Measurements from ENCODE around the gene AOPEP. TPM values are rescaled to one million over a fixed set of nuclear protein-coding genes. Genes with fewer than 3 reads are reported as not detected.

The AOPEP gene
- total RNA-seq, 6 experiments from 2014 or later, result 36.6 to 110 (median 63.3) TPM

DNA sequence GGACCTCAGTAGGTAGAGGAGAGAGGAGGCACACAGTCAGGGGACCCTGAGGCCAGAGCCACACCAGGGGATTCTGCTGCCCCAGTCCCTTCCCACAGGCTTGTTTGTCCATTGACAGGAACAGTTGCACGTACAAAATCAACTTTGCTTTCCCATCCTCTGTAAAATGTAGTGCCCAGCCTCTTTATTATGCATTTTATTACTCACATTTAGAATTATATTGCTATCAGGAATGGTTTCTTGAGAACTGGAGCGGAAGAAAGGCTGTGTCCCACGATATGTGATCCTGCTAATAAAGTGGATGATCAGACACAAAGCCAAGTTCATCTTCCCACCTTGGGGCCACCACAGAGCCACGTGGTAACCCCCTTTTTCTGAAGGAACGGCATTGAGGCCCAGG is 313.6 kb downstream of the AOPEP start:
- Histone ChIP-seq H3K4me1 (peaks cover 0 to 29% (median 7%) of the 10 kb centered on the region in 4 donors), H3K27ac (peak overlapping the region in 1 of 3 donors; percentile 8), H3K27me3 (no peaks in the 10 kb centered on the region), H3K36me3 (peaks cover 0 to 54% (median 13%) of the 10 kb centered on the region in 4 donors), H3K4me3 (no peak overlapping the region), H3K9me3 (no peaks in the 10 kb centered on the region)
- DNase-seq (no peak), ATAC-seq (peak in 1 of 4 donors; percentile 1)
- TF ChIP-seq POLR2A (IDR thresholded peaks at IDR 0.05), result no peak
- TF ChIP-seq, protein P1, sequence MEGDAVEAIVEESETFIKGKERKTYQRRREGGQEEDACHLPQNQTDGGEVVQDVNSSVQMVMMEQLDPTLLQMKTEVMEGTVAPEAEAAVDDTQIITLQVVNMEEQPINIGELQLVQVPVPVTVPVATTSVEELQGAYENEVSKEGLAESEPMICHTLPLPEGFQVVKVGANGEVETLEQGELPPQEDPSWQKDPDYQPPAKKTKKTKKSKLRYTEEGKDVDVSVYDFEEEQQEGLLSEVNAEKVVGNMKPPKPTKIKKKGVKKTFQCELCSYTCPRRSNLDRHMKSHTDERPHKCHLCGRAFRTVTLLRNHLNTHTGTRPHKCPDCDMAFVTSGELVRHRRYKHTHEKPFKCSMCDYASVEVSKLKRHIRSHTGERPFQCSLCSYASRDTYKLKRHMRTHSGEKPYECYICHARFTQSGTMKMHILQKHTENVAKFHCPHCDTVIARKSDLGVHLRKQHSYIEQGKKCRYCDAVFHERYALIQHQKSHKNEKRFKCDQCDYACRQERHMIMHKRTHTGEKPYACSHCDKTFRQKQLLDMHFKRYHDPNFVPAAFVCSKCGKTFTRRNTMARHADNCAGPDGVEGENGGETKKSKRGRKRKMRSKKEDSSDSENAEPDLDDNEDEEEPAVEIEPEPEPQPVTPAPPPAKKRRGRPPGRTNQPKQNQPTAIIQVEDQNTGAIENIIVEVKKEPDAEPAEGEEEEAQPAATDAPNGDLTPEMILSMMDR (IDR thresholded peaks at IDR 0.05), result no peak
- 72% methylated on average over 4 of the region's 5 CpGs for WGBS (ENCODE audit: insufficient coverage, low coverage, low lambda C conversion rate, missing lambda C conversion rate)
- intact Hi-C loops (cut with DNase I), result no loop called here

DNA sequence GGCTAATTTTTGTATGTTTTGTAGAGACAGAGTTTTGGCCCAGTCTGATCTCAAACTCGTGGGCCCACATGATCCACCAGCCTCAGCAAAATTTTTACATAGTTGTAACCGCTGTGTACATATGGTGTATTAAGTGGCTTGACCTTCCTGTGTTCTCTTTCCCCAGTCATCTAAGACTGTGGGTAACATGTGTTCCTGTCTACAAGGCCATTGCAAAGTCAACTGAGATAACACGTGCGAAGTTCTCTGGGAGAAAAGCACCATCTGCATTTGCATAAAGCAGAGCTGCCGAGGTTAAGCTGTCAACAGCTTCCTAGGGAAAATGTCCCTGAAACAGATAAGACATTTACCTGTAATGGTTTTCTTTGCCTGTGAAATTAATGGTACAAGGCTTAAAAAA is 317.3 kb downstream of the AOPEP start:
- Histone ChIP-seq H3K9me3 (no peaks in the 10 kb centered on the region), H3K4me1 (peaks cover 0 to 40% (median 8%) of the 10 kb centered on the region in 4 donors), H3K36me3 (peaks cover 0 to 33% (median 5%) of the 10 kb centered on the region in 4 donors), H3K27ac (peak overlapping the region in 1 of 3 donors; percentile 7), H3K27me3 (no peaks in the 10 kb centered on the region), H3K4me3 (no peak overlapping the region)
- ATAC-seq (peak in 1 of 4 donors; percentile 8), DNase-seq (no peak)
- TF ChIP-seq, protein P1 (IDR thresholded peaks at IDR 0.05), result no peak
- TF ChIP-seq POLR2A (IDR thresholded peaks at IDR 0.05), result no peak
- WGBS (ENCODE audit: insufficient coverage, low coverage, low lambda C conversion rate, missing lambda C conversion rate), result 46% methylated on average over 5 of the region's 5 CpGs
- intact Hi-C loops (cut with DNase I), result no loop called here

DNA sequence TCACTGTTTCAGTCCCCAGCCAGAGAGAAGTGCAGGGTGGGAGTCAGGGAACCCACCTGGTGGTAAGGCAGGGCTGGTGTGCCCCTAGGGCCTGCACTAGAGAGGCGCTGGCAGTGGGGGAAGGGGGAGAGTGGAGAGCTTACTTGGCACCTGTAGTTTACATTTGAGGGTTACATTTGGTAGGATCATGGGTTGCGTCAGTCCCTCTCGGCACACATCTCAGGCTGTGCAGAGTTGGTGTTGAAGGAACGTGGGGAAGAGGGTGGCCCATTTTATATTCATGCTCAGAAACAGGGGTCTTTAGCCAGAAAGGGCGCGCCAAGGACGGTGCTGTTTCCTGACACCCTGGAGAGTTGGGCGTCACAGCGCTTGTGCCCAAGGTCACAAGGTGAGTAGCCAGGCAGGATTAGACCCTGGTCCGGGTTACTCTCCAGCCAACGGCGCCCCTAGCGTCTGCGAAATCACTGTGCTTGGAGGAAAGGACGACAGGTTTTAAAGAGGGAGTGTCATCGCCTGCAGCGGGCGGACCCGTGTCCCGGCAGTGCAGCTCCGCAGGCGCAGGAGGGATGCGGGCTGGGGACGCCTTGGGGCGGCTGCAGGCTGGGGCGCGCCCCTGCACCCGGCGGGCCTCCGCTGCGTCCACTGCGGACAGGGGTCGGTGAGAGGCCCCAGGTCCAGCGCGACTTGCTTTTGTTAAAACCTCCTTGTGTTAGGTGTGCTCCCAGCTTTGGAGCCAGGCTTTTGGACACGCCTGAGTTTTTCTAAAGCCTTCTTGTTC is 318.4 kb downstream of the AOPEP start:
- DNase-seq, result no peak

DNA sequence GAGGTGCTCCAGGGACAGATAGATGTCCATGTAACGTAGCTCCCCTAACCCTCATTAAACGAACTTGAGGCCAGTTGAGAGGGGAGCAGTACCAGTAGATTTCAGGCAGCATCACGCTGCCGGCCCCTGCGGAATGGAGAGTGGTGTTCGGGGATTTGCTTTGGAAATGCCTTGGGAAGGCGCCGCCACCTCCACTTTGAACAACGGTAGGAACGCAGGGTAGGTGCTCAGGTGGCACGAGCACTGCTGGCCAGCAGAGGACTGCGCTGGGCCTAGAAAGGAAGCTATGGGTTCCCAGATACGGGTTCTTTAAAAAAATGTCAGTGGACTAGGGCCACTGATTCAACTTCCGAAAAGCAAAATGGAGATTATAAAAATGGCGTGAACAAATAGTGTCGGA is 319.3 kb downstream of the AOPEP start:
- Histone ChIP-seq H3K4me1 (peaks cover 0 to 42% (median 7%) of the 10 kb centered on the region in 4 donors), H3K27me3 (no peaks in the 10 kb centered on the region), H3K36me3 (peaks cover 0 to 21% (median 4%) of the 10 kb centered on the region in 4 donors), H3K9me3 (no peaks in the 10 kb centered on the region), H3K27ac (no peak overlapping the region), H3K4me3 (no peak overlapping the region)
- ATAC-seq (no peak), DNase-seq (no peak)
- intact Hi-C loops (cut with DNase I), result no loop called here
- WGBS (ENCODE audit: insufficient coverage, low coverage, low lambda C conversion rate, missing lambda C conversion rate), result 68% methylated on average over 11 of the region's 16 CpGs
- TF ChIP-seq, protein P1 (IDR thresholded peaks at IDR 0.05), result no peak
- no peak for TF ChIP-seq POLR2A (IDR thresholded peaks at IDR 0.05)

More for the DNA sequence above, 318.4 kb downstream of the AOPEP start:
- intact Hi-C loops (cut with DNase I), result no loop called here
- H3K9me3 ChIP-seq, result no peaks in the 10 kb centered on the region
- WGBS (ENCODE audit: insufficient coverage, low coverage, low lambda C conversion rate, missing lambda C conversion rate), result 86% methylated on average over 5 of the region's 36 CpGs
- H3K27me3 ChIP-seq, result no peaks in the 10 kb centered on the region
- TF ChIP-seq, protein P1 (IDR thresholded peaks at IDR 0.05), result no peak
- no peak for TF ChIP-seq POLR2A (IDR thresholded peaks at IDR 0.05)
- H3K4me1 ChIP-seq, result peaks cover 0 to 44% (median 10%) of the 10 kb centered on the region in 4 donors
- H3K27ac ChIP-seq, result no peak overlapping the region
- ATAC-seq, result peak in 1 of 4 donors; percentile 2
- no peak overlapping the region for H3K4me3 ChIP-seq
- peaks cover 0 to 29% (median 5%) of the 10 kb centered on the region in 4 donors for H3K36me3 ChIP-seq
